A549 (cell line): Measurements from ENCODE around the gene TFDP3.

Experiments used
- BHLHE40 ChIP-seq: IDR thresholded peaks from 2 replicates; pipeline ENCODE4 v1.6.1; 2012; ENCODE audit warnings: low read depth, low read length, inconsistent platforms
- CHD4 ChIP-seq: fragments of 200-600 bp; sonication (generic); IDR thresholded peaks from 2 replicates; pipeline ENCODE4 v1.6.1; 2016; ENCODE audit warnings: antibody characterized with exemption, mild to moderate bottlenecking, borderline replicate concordance
- HDAC2 ChIP-seq: fragments of 200-600 bp; sonication (generic); IDR thresholded peaks from 2 replicates; pipeline ENCODE4 v1.6.1; 2016
- MAFK ChIP-seq: fragments of 450-650 bp; IDR thresholded peaks from 2 replicates; pipeline ENCODE4 v1.6.1; 2014; ENCODE audit not compliant: partially characterized antibody
- POLR2A ChIP-seq: IDR thresholded peaks from 2 replicates; pipeline ENCODE4 v1.6.1; 2012; ENCODE audit warnings: mild to moderate bottlenecking, low read length
- POLR2AphosphoS2 ChIP-seq: conservative IDR thresholded peaks from 2 replicates; pipeline ENCODE4 v1.6.1; 2012; ENCODE audit warnings: low read length, improper control_type of control experiment, inconsistent platforms
- RAD21 ChIP-seq, 2 experiments: fragments of >200 bp in 1 of 2; sonication (Bioruptor Twin) in 1 of 2; formaldehyde crosslinking in 1 of 2; IDR thresholded peaks in 1 of 2; conservative IDR thresholded peaks in 1 of 2; 2 replicates in 1 of 2; 3 replicates in 1 of 2; pipeline ENCODE4 v1.6.1; 2012 to 2018; ENCODE audit warnings: inconsistent platforms in 1 of 2
- TF ChIP-seq, protein P1 (sequence below): fragments of >200 bp; sonication (Bioruptor Twin); formaldehyde crosslinking; IDR thresholded peaks from 3 replicates; pipeline ENCODE4 v1.5.1; 2016
- TF ChIP-seq, protein P2 (sequence below): IDR thresholded peaks from 2 replicates; pipeline ENCODE4 v1.6.1; 2012
- TF ChIP-seq, protein P3 (sequence below): fragments of 250-450 bp; sonication (Bioruptor Pico); IDR thresholded peaks from 2 replicates; pipeline ENCODE4 v1.5.0; 2021; ENCODE audit warnings: mild to moderate bottlenecking, moderate library complexity, borderline replicate concordance
- TF ChIP-seq, protein P4 (sequence below): IDR thresholded peaks from 2 replicates; pipeline ENCODE4 v1.6.1; 2012
- TF ChIP-seq, protein P5 (sequence below): fragments of 200-600 bp; sonication (generic); IDR thresholded peaks from 2 replicates; pipeline ENCODE4 v1.6.1; 2016; ENCODE audit warnings: antibody characterized with exemption, mild to moderate bottlenecking, moderate library complexity

DNA sequence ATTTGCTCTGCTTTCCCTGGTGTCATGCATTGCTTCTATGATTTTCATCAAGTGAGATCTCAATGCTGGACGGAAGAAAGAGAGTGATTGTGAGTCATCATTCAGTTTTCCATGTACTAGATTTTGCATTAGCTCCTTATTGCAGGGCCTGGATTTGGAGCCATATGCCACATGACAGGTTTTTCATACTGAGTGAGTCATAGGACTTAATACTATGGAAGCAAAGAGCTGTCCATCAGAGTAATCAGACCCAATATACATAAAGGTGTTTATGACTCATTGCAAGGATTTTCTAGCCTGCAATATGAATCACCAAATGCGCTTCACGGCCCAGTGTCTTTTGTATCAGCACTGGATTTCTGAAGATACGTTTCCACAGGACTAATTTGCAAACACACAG is 11.2 kb upstream of the TFDP3 start:
- TF ChIP-seq, protein P1, sequence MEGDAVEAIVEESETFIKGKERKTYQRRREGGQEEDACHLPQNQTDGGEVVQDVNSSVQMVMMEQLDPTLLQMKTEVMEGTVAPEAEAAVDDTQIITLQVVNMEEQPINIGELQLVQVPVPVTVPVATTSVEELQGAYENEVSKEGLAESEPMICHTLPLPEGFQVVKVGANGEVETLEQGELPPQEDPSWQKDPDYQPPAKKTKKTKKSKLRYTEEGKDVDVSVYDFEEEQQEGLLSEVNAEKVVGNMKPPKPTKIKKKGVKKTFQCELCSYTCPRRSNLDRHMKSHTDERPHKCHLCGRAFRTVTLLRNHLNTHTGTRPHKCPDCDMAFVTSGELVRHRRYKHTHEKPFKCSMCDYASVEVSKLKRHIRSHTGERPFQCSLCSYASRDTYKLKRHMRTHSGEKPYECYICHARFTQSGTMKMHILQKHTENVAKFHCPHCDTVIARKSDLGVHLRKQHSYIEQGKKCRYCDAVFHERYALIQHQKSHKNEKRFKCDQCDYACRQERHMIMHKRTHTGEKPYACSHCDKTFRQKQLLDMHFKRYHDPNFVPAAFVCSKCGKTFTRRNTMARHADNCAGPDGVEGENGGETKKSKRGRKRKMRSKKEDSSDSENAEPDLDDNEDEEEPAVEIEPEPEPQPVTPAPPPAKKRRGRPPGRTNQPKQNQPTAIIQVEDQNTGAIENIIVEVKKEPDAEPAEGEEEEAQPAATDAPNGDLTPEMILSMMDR, result no peak
- TF ChIP-seq BHLHE40 (no peak), POLR2A (no peak), MAFK (no peak), POLR2AphosphoS2 (no peak), HDAC2 (no peak), RAD21 (conservative IDR thresholded peaks at IDR 0.05 in 1 of 2, IDR thresholded peaks at IDR 0.05 in 1 of 2) (no peak), CHD4 (no peak)
- TF ChIP-seq, protein P2, sequence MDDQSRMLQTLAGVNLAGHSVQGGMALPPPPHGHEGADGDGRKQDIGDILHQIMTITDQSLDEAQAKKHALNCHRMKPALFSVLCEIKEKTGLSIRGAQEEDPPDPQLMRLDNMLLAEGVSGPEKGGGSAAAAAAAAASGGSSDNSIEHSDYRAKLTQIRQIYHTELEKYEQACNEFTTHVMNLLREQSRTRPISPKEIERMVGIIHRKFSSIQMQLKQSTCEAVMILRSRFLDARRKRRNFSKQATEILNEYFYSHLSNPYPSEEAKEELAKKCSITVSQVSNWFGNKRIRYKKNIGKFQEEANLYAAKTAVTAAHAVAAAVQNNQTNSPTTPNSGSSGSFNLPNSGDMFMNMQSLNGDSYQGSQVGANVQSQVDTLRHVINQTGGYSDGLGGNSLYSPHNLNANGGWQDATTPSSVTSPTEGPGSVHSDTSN, result no peak
- TF ChIP-seq, protein P3, sequence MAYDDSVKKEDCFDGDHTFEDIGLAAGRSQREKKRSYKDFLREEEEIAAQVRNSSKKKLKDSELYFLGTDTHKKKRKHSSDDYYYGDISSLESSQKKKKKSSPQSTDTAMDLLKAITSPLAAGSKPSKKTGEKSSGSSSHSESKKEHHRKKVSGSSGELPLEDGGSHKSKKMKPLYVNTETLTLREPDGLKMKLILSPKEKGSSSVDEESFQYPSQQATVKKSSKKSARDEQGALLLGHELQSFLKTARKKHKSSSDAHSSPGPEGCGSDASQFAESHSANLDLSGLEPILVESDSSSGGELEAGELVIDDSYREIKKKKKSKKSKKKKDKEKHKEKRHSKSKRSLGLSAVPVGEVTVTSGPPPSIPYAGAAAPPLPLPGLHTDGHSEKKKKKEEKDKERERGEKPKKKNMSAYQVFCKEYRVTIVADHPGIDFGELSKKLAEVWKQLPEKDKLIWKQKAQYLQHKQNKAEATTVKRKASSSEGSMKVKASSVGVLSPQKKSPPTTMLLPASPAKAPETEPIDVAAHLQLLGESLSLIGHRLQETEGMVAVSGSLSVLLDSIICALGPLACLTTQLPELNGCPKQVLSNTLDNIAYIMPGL (CRISPR knock-in tag), result no peak
- TF ChIP-seq, protein P4, sequence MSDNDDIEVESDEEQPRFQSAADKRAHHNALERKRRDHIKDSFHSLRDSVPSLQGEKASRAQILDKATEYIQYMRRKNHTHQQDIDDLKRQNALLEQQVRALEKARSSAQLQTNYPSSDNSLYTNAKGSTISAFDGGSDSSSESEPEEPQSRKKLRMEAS, result no peak
- TF ChIP-seq, protein P5, sequence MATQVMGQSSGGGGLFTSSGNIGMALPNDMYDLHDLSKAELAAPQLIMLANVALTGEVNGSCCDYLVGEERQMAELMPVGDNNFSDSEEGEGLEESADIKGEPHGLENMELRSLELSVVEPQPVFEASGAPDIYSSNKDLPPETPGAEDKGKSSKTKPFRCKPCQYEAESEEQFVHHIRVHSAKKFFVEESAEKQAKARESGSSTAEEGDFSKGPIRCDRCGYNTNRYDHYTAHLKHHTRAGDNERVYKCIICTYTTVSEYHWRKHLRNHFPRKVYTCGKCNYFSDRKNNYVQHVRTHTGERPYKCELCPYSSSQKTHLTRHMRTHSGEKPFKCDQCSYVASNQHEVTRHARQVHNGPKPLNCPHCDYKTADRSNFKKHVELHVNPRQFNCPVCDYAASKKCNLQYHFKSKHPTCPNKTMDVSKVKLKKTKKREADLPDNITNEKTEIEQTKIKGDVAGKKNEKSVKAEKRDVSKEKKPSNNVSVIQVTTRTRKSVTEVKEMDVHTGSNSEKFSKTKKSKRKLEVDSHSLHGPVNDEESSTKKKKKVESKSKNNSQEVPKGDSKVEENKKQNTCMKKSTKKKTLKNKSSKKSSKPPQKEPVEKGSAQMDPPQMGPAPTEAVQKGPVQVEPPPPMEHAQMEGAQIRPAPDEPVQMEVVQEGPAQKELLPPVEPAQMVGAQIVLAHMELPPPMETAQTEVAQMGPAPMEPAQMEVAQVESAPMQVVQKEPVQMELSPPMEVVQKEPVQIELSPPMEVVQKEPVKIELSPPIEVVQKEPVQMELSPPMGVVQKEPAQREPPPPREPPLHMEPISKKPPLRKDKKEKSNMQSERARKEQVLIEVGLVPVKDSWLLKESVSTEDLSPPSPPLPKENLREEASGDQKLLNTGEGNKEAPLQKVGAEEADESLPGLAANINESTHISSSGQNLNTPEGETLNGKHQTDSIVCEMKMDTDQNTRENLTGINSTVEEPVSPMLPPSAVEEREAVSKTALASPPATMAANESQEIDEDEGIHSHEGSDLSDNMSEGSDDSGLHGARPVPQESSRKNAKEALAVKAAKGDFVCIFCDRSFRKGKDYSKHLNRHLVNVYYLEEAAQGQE, result no peak
